HG03139 (cell line): ENCODE results near the gene NCOA3.

Experiments used
- ATAC-seq: cut with Tn5 transposase; IDR thresholded peaks from one replicate; pipeline ENCODE4 v1.9.1; 2021; ENCODE audit not compliant: unreplicated experiment

NCOA3 gene

GRCh38 chr20:47629907-47630306 lies 128.2 kb downstream of the NCOA3 start:
- ATAC-seq: no peak

- ATAC-seq: no peak
These were observed 129.4 kb downstream of the NCOA3 start for GRCh38 chr20:47631078-47631477.

GRCh38 chr20:47635256-47635655 lies 133.6 kb downstream of the NCOA3 start:
- no peak for ATAC-seq

- no peak for ATAC-seq
These were observed 137.2 kb downstream of the NCOA3 start for GRCh38 chr20:47638851-47639250.

- no peak for ATAC-seq
These were observed 140.4 kb downstream of the NCOA3 start for GRCh38 chr20:47642118-47642517.

GRCh38 chr20:47642624-47643023 lies 140.9 kb downstream of the NCOA3 start:
- ATAC-seq: no peak

GRCh38 chr20:47645632-47646031 lies 143.9 kb downstream of the NCOA3 start:
- ATAC-seq: no peak

- no peak for ATAC-seq
These were observed 146.3 kb downstream of the NCOA3 start for GRCh38 chr20:47647994-47648393.

- no peak for ATAC-seq
These were observed 147.3 kb downstream of the NCOA3 start for GRCh38 chr20:47648943-47649342.

- ATAC-seq: no peak
These were observed 150.6 kb downstream of the NCOA3 start for GRCh38 chr20:47652301-47652700.

- no peak for ATAC-seq
These were observed 151.1 kb downstream of the NCOA3 start for GRCh38 chr20:47652794-47653193.

GRCh38 chr20:47653869-47654268 lies 152.2 kb downstream of the NCOA3 start:
- no peak for ATAC-seq

- no peak for ATAC-seq
These were observed 152.7 kb downstream of the NCOA3 start for GRCh38 chr20:47654370-47654769.

GRCh38 chr20:47655635-47656034 lies 153.9 kb downstream of the NCOA3 start:
- ATAC-seq: no peak

- ATAC-seq: no peak
These were observed 154.6 kb downstream of the NCOA3 start for GRCh38 chr20:47656318-47656717.

- no peak for ATAC-seq
These were observed 158.4 kb downstream of the NCOA3 start for GRCh38 chr20:47659904-47660601.

- no peak for ATAC-seq
These were observed 158.9 kb downstream of the NCOA3 start for GRCh38 chr20:47660602-47660905.

GRCh38 chr20:47660983-47661700 lies 159.5 kb downstream of the NCOA3 start:
- ATAC-seq: no peak

- ATAC-seq: no peak
These were observed 160.0 kb downstream of the NCOA3 start for GRCh38 chr20:47661714-47662113.

GRCh38 chr20:47662483-47663353 lies 161.0 kb downstream of the NCOA3 start:
- ATAC-seq: no peak

GRCh38 chr20:47663354-47664067 lies 161.8 kb downstream of the NCOA3 start:
- ATAC-seq: no peak
